GM12878 (cell line): ENCODE results near the gene MIPOL1. TPM values are rescaled to one million over a fixed set of nuclear protein-coding genes. Genes with fewer than 3 reads are reported as not detected.

Experiments used
- ATAC-seq: fragments of 200-7000 bp; cut with Tn5 transposase; 3 replicates; pipeline ENCODE4 v1.9.1; 2020; ENCODE audit warnings: mild to moderate bottlenecking, moderate library complexity
- BruUV-seq: library from RNA; stranded (reverse); fragments of 400-500 nt; replicated peaks from 2 replicates; lab custom pipeline; 2021; lab: Mats Ljungman, UMichigan
- CTCF ChIA-PET: fragments of 300-600 bp; sonication (Branson Sonifier 250); formaldehyde crosslinking; extraction: SDS; loops from one replicate; lab custom pipeline; 2021; ENCODE audit warnings: inconsistent platforms; lab: Yijun Ruan, JAX
- POLR2A ChIA-PET: fragments of 350-600 bp; formaldehyde crosslinking; extraction: SDS; loops from one replicate; lab custom pipeline; 2021; ENCODE audit warnings: inconsistent platforms; lab: Charles Lee
- RAD21 ChIA-PET: fragments of 300-600 bp; sonication (Branson Sonifier 250); formaldehyde crosslinking; loops from one replicate; lab custom pipeline; 2023; ENCODE audit warnings: antibody characterized with exemption; ENCODE audit not compliant: unreplicated experiment; lab: Charles Lee
- SMC1A ChIA-PET: fragments of 300-600 bp; sonication (Branson Sonifier 250); formaldehyde crosslinking; loops from one replicate; lab custom pipeline; 2023; ENCODE audit not compliant: unreplicated experiment, uncharacterized antibody; lab: Charles Lee
- DNase-seq: peaks from one replicate; pipeline ENCODE4 v3.0.0-alpha.2; 2011; ENCODE audit warnings: low read depth, low spot score
- FAIRE-seq: peaks from 3 replicates; lab custom pipeline; 2011; peaks lifted over from hg19 to GRCh38; lab: Jason Lieb, UNC
- H2AFZ ChIP-seq: 2 replicates; pipeline ENCODE4 v1.6.0; 2011; ENCODE audit warnings: low read depth, low read length, control low read depth; ENCODE audit not compliant: control insufficient read depth
- H3K27ac ChIP-seq: 2 replicates; pipeline ENCODE4 v1.5.1; 2011; ENCODE audit warnings: control low read depth; ENCODE audit not compliant: control insufficient read depth, insufficient read depth
- H3K27me3 ChIP-seq, 2 experiments: replicated peaks in 1 of 2; 2 replicates each; pipeline versions ENCODE4 v1.6.0 to v1.6.1; 2011; ENCODE audit warnings: low read length in 1 of 2; ENCODE audit not compliant: control insufficient read depth in 2 of 2, insufficient read depth in 2 of 2
- H3K36me3 ChIP-seq, 2 experiments: 2 replicates each; pipeline ENCODE4 v1.5.1; 2011; ENCODE audit warnings: low read length in 1 of 2; ENCODE audit not compliant: control insufficient read depth in 2 of 2, insufficient read depth in 2 of 2
- H3K4me1 ChIP-seq: 2 replicates; pipeline ENCODE4 v1.6.1; 2011; ENCODE audit warnings: mild to moderate bottlenecking, low read length, moderate library complexity, mixed read lengths; ENCODE audit not compliant: control insufficient read depth, insufficient read depth
- H3K4me2 ChIP-seq: 2 replicates; pipeline ENCODE4 v1.6.0; 2011; ENCODE audit warnings: control low read depth; ENCODE audit not compliant: control insufficient read depth, insufficient read depth
- H3K4me3 ChIP-seq: fragments of 200-600 bp; sonication (generic); 2 replicates; pipeline ENCODE4 v1.5.1; 2016
- H3K79me2 ChIP-seq: 2 replicates; pipeline ENCODE4 v1.6.0; 2011; ENCODE audit warnings: low read length; ENCODE audit not compliant: control insufficient read depth, insufficient read depth
- H3K9ac ChIP-seq: 2 replicates; pipeline ENCODE4 v1.8.0; 2011; ENCODE audit warnings: low read length, control low read depth, mixed read lengths; ENCODE audit not compliant: control insufficient read depth, insufficient read depth
- H3K9me3 ChIP-seq: replicated peaks from 3 replicates; pipeline ENCODE4 v1.5.1; 2011; ENCODE audit warnings: mild to moderate bottlenecking, low read length; ENCODE audit not compliant: control insufficient read depth, insufficient read depth
- H4K20me1 ChIP-seq: 2 replicates; pipeline ENCODE4 v1.6.0; 2011; ENCODE audit not compliant: control insufficient read depth, insufficient read depth
- ESRRA ChIP-seq: IDR thresholded peaks from 2 replicates; pipeline ENCODE4 v1.6.1; 2012; ENCODE audit warnings: mild to moderate bottlenecking, low read length, improper control_type of control experiment
- NFIC ChIP-seq: IDR thresholded peaks from 2 replicates; pipeline ENCODE4 v1.6.1; 2012; ENCODE audit warnings: low read depth, mild to moderate bottlenecking, inconsistent platforms, low read length, moderate library complexity
- RAD21 ChIP-seq: IDR thresholded peaks from 2 replicates; pipeline ENCODE4 v1.6.1; 2011; ENCODE audit warnings: mild to moderate bottlenecking, low read depth, low read length, moderate library complexity; ENCODE audit not compliant: insufficient read depth
- SMC3 ChIP-seq: IDR thresholded peaks from 2 replicates; pipeline ENCODE4 v1.6.1; 2011; ENCODE audit warnings: low read length, improper control_type of control experiment, borderline replicate concordance
- STAT3 ChIP-seq: IDR thresholded peaks from 2 replicates; pipeline ENCODE4 v1.6.1; 2011; ENCODE audit warnings: low read depth, low read length, improper control_type of control experiment
- in situ Hi-C: fragments of 300-500 bp; cut with MboI; formaldehyde crosslinking; loops from 9 replicates; pipeline ENCODE4 v1.14.3; 2018; ENCODE audit warnings: mixed read lengths
- intact Hi-C: fragments of 100-400 bp; cut with micrococcal nuclease; formaldehyde crosslinking; loops from one replicate; pipeline ENCODE4 v1.14.2; 2022; ENCODE audit not compliant: unreplicated experiment
- polyA plus RNA-seq, 11 experiments: library from polyadenylated mRNA; depleted of rRNA in 4 of 11; unstranded in 6 of 11; stranded (reverse) in 5 of 11; fragments of >200 nt; fragmentation: Nextera tagmentation in 4 of 11; fragmentation: Illumina TruSeq in 1 of 11; extraction: Ambion mirVana in 4 of 11; extraction: Trizol in 1 of 11; gene quantifications; 1 replicate in 1 of 11; 2 replicates in 10 of 11; pipeline versions ENCODE4 v1.2.1 to v1.2.3, GENCODE V29; 2011 to 2016; ENCODE audit warnings: inconsistent platforms in 2 of 11, missing spikeins in 2 of 11, low read depth in 1 of 11
- total RNA-seq, 4 experiments: library from RNA; depleted of rRNA in 3 of 4; stranded (reverse); fragments of >200 nt in 3 of 4; fragmentation: Illumina TruSeq in 1 of 4; extraction: Trizol in 1 of 4; gene quantifications; 2 replicates each; pipeline versions ENCODE4 v1.2.1 to v1.2.3, GENCODE V29; 2013 to 2021
- TF ChIP-seq, protein P1 (sequence below): fragments of 450-650 bp; formaldehyde crosslinking; IDR thresholded peaks from 2 replicates; pipeline ENCODE4 v1.4.0; 2020; ENCODE audit warnings: mild to moderate bottlenecking, moderate library complexity
- TF ChIP-seq, protein P2 (sequence below): fragments of 150-350 bp; IDR thresholded peaks from 2 replicates; pipeline ENCODE4 v1.6.1; 2016; ENCODE audit warnings: low read depth, low read length
- TF ChIP-seq, protein P3 (sequence below), 3 experiments: IDR thresholded peaks in 2 of 3; conservative IDR thresholded peaks in 1 of 3; 2 replicates each; pipeline ENCODE4 v1.5.1; 2011; ENCODE audit warnings: low read depth in 3 of 3, low read length in 3 of 3, mild to moderate bottlenecking in 3 of 3, control low read depth in 2 of 3, moderate library complexity in 2 of 3, inconsistent platforms in 1 of 3, mixed read lengths in 1 of 3; ENCODE audit not compliant: control insufficient read depth in 2 of 3, insufficient read depth in 1 of 3; ENCODE audit errors: extremely low read depth in 1 of 3

MIPOL1 gene
- total and polyA plus RNA-seq, 10 of the 15 experiments (the other 5 are each of a cell fraction or from before 2014, with no cell fraction given) = 0.06 TPM; not detected in 9

DNA sequence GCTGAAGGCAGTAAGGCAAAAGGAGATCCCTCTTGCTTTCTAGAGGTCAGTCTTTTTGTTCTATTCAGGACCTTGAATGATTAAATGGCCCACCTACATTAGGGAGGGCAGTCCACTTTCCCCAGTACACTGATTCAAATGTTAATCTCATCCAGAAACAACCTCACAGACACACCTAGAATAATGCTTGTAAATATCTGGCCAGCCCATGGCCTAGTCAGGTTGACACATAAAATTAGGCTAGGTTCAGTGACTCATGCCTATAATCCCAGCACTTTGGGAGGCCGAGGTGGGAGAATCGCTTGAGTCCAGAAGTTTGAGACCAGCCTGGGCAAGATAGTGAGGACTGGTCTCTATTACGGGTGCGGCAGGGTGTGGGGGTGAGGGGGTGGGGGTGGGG lies 43.5 kb downstream of the MIPOL1 start (continued):
- TF ChIP-seq, protein P1, sequence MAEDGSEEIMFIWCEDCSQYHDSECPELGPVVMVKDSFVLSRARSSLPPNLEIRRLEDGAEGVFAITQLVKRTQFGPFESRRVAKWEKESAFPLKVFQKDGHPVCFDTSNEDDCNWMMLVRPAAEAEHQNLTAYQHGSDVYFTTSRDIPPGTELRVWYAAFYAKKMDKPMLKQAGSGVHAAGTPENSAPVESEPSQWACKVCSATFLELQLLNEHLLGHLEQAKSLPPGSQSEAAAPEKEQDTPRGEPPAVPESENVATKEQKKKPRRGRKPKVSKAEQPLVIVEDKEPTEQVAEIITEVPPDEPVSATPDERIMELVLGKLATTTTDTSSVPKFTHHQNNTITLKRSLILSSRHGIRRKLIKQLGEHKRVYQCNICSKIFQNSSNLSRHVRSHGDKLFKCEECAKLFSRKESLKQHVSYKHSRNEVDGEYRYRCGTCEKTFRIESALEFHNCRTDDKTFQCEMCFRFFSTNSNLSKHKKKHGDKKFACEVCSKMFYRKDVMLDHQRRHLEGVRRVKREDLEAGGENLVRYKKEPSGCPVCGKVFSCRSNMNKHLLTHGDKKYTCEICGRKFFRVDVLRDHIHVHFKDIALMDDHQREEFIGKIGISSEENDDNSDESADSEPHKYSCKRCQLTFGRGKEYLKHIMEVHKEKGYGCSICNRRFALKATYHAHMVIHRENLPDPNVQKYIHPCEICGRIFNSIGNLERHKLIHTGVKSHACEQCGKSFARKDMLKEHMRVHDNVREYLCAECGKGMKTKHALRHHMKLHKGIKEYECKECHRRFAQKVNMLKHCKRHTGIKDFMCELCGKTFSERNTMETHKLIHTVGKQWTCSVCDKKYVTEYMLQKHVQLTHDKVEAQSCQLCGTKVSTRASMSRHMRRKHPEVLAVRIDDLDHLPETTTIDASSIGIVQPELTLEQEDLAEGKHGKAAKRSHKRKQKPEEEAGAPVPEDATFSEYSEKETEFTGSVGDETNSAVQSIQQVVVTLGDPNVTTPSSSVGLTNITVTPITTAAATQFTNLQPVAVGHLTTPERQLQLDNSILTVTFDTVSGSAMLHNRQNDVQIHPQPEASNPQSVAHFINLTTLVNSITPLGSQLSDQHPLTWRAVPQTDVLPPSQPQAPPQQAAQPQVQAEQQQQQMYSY = no peak
- no peak for TF ChIP-seq NFIC
- no peak for TF ChIP-seq ESRRA
- TF ChIP-seq, protein P2, sequence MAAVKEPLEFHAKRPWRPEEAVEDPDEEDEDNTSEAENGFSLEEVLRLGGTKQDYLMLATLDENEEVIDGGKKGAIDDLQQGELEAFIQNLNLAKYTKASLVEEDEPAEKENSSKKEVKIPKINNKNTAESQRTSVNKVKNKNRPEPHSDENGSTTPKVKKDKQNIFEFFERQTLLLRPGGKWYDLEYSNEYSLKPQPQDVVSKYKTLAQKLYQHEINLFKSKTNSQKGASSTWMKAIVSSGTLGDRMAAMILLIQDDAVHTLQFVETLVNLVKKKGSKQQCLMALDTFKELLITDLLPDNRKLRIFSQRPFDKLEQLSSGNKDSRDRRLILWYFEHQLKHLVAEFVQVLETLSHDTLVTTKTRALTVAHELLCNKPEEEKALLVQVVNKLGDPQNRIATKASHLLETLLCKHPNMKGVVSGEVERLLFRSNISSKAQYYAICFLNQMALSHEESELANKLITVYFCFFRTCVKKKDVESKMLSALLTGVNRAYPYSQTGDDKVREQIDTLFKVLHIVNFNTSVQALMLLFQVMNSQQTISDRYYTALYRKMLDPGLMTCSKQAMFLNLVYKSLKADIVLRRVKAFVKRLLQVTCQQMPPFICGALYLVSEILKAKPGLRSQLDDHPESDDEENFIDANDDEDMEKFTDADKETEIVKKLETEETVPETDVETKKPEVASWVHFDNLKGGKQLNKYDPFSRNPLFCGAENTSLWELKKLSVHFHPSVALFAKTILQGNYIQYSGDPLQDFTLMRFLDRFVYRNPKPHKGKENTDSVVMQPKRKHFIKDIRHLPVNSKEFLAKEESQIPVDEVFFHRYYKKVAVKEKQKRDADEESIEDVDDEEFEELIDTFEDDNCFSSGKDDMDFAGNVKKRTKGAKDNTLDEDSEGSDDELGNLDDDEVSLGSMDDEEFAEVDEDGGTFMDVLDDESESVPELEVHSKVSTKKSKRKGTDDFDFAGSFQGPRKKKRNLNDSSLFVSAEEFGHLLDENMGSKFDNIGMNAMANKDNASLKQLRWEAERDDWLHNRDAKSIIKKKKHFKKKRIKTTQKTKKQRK = no peak

DNA sequence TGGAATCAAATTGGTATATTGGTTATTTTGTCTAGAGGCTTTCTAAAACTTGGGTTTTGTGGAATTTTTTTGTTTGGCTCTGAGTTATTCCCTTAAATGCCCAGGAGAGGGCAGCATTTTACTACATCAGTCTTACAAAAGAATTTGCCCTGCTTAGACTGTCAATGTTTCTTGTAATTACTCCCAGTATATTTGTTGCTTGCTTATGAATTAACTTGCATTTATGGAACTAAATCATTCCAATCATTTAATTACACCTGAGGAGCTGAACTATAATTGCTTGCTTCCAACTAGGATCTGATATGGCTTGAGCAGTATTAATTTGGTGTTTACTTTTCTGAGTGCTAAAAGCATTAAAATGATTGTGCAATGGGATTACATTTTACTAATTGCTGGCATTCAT lies 48.7 kb downstream of the MIPOL1 start:
- intact Hi-C loops (loop anchor here (1.0 kb wide), 1 partner anchor 628 kb away; no protein-coding TSS in a partner anchor), in situ Hi-C loops (loop anchor here (25.0 kb wide), 1 partner anchor 1766 kb away; no protein-coding TSS in a partner anchor)
- no peaks in the 10 kb centered on the region for H3K79me2 ChIP-seq
- peak; percentile 43; the same call in 1 of the 2 replicates for TF ChIP-seq SMC3
- peak; percentile 67 for TF ChIP-seq RAD21
- TF ChIP-seq, protein P3, sequence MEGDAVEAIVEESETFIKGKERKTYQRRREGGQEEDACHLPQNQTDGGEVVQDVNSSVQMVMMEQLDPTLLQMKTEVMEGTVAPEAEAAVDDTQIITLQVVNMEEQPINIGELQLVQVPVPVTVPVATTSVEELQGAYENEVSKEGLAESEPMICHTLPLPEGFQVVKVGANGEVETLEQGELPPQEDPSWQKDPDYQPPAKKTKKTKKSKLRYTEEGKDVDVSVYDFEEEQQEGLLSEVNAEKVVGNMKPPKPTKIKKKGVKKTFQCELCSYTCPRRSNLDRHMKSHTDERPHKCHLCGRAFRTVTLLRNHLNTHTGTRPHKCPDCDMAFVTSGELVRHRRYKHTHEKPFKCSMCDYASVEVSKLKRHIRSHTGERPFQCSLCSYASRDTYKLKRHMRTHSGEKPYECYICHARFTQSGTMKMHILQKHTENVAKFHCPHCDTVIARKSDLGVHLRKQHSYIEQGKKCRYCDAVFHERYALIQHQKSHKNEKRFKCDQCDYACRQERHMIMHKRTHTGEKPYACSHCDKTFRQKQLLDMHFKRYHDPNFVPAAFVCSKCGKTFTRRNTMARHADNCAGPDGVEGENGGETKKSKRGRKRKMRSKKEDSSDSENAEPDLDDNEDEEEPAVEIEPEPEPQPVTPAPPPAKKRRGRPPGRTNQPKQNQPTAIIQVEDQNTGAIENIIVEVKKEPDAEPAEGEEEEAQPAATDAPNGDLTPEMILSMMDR (IDR thresholded peaks at IDR 0.05 in 2 of 3, conservative IDR thresholded peaks at IDR 0.05 in 1 of 3; ENCODE audit: control insufficient read depth in 2 of 3, extremely low read depth in 1 of 3, insufficient read depth in 1 of 3, low read depth in 3 of 3, low read length in 3 of 3) = peak; percentile 52 to 57 (median 54); a peak in 5 of 6 replicates
- TF ChIP-seq STAT3 = no peak
- H2AFZ ChIP-seq = no peak overlapping the region
- H4K20me1 ChIP-seq = no peaks in the 10 kb centered on the region
- no peak overlapping the region for H3K27ac ChIP-seq
- no peaks in the 10 kb centered on the region for H3K27me3 ChIP-seq
- POLR2A ChIA-PET = no interaction called here
- H3K4me2 ChIP-seq = no peak overlapping the region
- no TSS peak for BruUV-seq
- SMC1A ChIA-PET = interaction anchor here (0.8 to 2.4 kb wide), 2 partner anchors 16 to 628 kb away, joined by 3 to 5 read pairs; no protein-coding TSS in a partner anchor
- no peaks in the 10 kb centered on the region for H3K36me3 ChIP-seq
- CTCF ChIA-PET = interaction anchor here (0.8 to 3.4 kb wide), 7 partner anchors 9 to 628 kb away, joined by 3 to 30 read pairs (median 3); no protein-coding TSS in a partner anchor
- H3K4me3 ChIP-seq = no peak overlapping the region
- H3K4me1 ChIP-seq = no peaks in the 10 kb centered on the region
- no peak for DNase-seq
- RAD21 ChIA-PET = interaction anchor here (1.4 kb wide), 1 partner anchor 628 kb away, joined by 4 read pairs; no protein-coding TSS in a partner anchor
- no peak overlapping the region for H3K9ac ChIP-seq
- no peak for ATAC-seq
- H3K9me3 ChIP-seq = no peaks in the 10 kb centered on the region
- FAIRE-seq = peak; percentile 96
